ENCODE measurements around the gene MAVS.
"Not testable (repeated sequence)": the region's sequence is repeated elsewhere in the genome, so short reads cannot be mapped to it uniquely, and the experiment has no call there.

MAVS gene

DNA sequence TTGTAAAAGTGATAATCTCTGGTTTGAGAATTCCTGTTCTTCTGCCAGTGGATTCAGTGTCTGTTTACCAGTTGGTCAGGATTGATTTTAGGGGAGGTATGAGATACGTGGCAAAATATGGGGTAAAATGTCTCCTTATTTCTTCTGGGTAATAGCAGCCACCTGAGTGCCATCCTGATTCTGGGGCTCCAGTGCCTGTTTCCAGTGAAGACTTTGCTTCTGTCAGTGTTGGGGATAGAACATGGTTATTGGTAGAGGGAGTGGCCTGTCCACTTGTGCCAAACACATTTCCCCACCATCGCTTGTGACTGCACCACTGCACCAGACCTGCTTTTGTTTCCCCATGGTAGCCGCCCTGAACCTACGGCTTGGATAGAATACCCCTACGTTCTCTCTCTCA is 58.2 kb downstream of the MAVS start:
- DNase-seq (ENCODE audit: insufficient read length, low spot score) (no peak), FAIRE-seq (no peak)

DNA sequence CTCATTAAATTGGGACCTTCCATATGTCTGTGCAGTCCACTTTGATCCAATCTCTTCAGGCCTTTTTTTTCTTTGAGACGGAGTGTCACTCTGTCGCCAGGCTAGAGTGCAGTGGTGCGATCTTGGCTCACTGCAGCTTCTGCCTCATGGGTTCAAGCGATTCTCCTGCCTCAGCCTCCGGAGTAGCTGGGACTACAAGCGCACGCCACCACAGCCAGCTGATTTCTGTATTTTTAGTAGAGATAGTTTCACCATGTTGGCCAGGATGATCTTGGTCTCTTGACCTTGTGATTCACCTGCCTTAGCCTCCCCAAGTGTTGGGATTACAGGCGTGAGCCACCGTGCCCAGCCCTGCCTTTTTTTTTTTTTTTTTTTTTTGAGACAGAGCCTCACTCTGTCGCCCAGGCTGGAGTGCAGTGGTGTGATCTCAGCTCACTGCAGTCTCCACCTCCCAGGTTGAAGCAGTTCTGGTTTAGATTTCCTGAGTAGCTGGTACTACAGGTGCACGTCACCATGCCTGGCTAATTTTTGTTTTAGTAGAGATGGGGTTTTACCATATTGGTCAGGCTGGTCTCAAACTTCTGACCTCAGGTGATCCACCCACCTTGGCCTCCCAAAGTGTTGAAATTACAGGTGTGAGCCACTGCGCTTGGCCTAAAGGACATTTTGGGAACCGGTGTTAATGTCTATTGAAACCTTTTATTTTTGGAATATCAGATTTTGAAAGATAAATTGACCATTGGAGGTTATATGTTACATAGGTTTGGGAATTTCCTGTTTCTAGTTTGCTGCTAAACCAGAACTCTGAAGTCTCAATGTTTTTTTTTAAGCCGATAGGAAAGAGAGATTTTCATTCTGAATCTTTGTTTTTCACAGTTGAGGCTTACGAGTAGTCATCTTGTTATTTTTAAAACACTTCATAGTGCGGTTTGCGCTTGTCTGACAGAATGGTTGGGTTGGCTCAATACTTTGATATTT is 60.4 kb downstream of the MAVS start:
- FAIRE-seq; DNase-seq (ENCODE audit: insufficient read length, low spot score): not testable (repeated sequence)

DNA sequence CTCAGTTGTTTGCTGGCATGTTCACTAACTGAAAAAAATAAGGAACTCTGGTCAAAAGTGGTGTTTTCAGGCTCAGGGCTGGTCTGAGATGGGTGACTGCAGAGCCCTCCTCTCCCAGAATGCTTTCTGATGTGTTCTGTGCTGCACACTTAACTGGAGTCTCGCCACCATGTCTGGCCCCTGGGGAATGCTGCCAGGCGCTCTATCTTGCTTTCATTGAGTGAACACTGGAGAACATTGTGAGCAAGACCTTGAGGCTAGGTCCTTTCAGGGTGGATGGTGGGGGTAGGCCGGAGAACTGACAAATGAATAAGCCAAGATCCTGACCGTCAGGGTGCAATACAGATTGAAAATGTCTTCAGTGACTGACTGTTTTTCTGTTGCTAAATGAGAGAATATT is 62.0 kb downstream of the MAVS start:
- no peak for FAIRE-seq

DNA sequence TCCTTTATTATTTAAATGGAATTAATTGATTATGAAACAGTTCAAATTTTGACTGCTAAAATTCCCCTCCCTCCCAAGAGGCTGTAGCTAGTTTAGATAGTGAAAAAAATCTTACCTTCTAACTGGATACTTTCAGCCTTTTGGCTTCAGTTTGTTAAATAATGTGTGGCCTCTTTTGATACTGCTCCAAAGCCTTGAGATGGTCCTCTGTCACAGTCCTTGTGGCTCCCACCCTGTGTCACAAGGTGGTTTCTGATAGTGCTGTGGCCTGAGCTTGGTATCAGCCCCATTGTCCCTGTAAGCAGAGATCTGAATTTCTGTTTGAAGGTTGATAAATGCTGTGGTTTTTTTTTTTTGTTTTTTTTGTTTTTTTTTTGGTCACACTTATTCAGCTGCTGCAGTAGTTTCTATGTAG is 63.3 kb downstream of the MAVS start:
- FAIRE-seq (no peak), DNase-seq (ENCODE audit: insufficient read length, low spot score) (no peak)

More for the DNA sequence above, 62.0 kb downstream of the MAVS start:
- no peak for DNase-seq (ENCODE audit: insufficient read length, low spot score)

DNA sequence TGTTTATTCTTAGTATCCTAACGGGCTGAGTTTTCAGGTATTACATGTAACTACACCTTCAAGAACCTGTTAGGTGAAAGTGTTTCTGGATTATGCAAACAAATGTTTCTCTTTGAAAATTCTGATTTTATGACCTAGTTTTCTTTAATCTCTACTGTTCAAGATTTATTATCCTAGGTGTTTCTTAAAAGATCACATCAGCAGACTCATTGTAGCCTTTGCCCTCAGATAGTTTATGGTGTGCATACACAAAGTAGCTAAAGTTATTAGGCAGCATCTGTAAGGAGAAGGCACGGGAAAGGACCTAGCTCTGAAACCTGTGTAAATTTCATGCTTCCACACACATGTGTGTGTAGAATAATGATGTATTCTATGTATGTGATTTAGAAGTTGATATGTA is 64.2 kb downstream of the MAVS start:
- DNase-seq (ENCODE audit: insufficient read length, low spot score), result no peak
- FAIRE-seq, result no peak

DNA sequence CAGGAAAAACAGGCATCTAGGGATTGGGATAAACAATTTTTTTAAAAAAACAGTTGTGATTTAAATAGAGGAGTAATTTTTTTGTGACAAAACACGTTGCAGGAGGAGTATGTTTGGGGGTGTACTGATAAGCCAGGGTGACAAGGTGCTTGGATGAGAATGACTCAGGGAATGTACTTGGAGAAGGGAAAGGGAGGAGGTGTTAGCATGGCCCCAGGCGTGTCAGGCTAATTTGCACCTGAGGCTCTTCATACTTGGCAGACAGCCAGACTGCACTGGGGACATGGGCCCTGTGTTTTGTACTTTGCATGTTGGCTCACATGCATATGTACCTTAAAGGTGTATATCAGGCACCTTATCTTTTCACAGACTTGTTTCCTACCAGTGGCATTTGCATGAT is 65.3 kb downstream of the MAVS start:
- FAIRE-seq, result no peak
- no peak for DNase-seq (ENCODE audit: insufficient read length, low spot score)

DNA sequence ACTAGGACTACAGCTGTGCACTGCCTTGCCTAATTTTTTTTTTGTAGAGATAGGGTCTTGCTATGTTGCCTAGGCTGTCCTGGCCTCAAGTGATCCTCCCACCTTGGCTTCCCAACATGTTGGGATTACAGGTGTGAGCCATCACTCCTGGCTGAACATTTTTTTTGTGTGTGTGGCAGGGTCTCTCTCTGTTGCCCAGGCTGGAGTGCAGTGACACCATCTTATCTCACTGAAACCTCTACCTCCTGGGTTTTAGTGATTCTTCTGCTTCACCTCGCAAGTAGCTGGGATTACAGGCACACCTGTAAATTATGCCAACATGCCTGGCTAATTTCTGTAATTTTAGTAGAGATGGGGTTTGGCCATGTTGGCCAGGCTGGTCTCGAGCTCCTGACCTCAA is 67.8 kb downstream of the MAVS start:
- FAIRE-seq, result no peak
- no peak for DNase-seq (ENCODE audit: insufficient read length, low spot score)

DNA sequence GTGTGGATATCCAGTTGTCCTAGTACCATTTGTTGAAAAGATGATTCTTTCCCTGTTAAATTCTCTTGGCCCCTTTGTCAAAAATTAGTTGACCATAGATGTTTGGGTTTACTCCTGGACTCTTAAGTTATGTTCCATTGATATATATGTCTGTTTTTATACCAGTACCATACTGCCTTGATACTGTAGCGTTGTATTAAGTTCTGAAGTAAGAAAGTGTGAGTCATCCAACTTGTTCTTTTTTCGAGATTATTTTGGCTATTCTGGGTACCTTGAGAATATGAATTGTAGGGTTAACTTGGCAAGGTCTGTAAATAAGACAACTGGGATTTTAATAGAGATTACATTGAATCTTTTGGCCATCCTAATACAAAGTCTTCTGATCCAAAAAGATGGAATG is 69.1 kb downstream of the MAVS start:
- FAIRE-seq (no peak), DNase-seq (ENCODE audit: insufficient read length, low spot score) (no peak)

DNA sequence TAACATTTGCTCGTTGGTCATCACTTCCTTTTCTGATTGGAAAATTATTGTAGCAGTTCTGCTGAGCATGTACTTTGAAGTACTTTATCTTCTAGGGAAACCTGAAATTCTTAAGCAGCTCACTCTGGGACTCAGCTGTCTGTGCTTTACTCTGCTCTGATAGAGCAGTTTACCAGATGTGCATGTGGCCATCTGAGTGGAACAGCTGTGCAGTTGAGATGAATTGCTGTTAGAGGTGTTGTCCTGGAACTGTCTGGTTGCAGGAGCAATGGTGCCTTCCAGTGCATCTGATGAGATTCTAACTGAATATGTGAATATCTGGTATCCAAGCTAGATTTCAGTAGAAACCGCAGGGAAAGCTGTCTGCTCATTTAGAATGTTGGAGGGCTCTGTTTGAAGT is 69.7 kb downstream of the MAVS start:
- FAIRE-seq (no peak), DNase-seq (ENCODE audit: insufficient read length, low spot score) (no peak)

DNA sequence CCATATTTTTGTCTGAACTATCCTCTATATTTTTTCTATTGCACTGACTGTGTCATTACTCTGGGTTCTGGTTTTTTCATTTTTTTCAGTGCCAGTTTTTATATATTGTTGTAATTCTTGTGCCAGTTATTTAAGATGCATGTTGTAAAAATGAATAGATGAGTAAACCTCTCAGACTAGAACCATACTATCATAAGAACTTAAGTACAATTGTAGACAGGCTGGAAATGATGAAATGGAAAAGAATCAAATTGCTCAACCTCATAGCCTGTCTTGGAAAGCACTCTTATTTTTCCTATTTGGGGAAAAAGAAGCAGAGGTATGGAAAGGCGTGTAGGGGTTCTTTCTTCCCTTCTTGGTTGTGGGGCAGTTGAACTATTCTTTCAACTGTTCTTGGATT is 72.7 kb downstream of the MAVS start:
- no peak for FAIRE-seq
- no peak for DNase-seq (ENCODE audit: insufficient read length, low spot score)

DNA sequence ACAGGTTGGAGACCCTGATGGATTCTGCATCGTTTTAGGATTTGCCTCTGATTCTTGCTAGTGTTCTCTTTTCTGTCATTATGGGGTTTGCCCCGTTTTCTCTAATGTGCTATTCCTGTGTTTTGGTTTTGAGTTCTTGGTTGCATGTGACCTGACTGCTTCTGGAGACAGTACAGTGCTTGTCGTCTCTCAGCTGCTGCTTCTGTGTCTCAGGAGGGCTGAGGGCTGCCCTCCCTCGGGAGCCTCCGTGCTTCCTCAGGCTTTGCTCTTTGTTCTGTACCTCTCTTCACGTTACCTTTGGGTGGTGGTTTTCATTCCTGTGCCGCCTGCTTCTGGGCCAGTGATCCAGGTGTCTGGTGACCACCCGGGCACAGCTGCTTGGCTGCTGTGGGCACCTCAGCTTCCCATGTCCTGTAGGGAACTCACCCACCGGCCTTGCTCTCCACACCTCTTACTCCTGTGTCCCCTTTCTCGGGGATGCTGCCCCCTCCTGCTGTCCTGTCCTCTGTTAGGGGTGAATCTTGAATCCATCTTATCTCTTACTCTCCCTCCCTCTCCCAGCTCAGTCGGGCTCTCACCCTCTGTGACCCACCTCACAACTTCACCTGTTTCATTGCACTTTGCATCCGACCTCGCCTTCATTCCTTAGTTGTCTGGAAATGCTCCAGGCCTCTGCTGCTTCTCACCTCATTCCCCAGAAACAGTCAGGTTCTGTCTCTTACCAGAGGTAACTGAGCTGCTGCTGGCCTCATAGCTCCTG is 75.8 kb downstream of the MAVS start:
- FAIRE-seq (no peak), DNase-seq (ENCODE audit: insufficient read length, low spot score) (no peak)

DNA sequence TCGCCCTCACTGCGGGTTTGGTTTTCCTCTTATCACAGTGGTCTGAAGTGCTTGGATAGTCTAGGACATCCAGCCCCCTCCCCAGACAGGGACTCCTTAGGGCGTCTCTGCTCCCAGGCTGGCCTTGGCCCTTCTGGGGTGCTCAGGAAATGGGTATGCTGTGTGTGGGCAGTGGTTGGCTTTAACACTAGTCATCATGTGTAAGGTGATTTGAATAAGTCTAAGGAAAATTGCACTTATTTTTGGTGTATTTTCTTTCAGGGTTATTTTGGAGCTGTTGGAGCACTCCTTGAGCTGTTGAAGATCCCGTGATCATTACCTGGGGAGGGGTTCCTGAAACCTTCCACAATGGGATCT is 76.3 kb downstream of the MAVS start:
- DNase-seq (ENCODE audit: insufficient read length, low spot score) (no peak), FAIRE-seq (no peak)

DNA sequence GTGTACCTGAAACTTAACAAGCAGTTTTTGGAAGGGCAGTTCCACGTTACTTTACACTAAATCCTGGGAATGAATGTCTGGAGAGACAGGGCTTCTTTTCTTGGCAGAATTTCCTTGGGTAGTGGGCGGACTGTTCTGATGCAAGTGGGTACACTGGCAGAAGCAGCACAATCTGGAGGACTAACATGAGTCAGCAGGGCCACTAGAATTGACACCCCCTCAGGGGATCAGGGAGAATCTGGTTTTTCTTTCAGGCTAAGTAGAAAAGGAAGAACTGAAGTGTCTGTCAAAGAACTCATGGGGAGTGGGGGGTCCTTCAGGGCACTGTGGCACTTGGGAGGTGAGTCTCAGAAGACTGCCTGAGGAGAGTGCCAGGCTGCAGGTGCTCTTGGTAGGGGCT is 77.2 kb downstream of the MAVS start:
- DNase-seq (ENCODE audit: insufficient read length, low spot score), result no peak
- no peak for FAIRE-seq

DNA sequence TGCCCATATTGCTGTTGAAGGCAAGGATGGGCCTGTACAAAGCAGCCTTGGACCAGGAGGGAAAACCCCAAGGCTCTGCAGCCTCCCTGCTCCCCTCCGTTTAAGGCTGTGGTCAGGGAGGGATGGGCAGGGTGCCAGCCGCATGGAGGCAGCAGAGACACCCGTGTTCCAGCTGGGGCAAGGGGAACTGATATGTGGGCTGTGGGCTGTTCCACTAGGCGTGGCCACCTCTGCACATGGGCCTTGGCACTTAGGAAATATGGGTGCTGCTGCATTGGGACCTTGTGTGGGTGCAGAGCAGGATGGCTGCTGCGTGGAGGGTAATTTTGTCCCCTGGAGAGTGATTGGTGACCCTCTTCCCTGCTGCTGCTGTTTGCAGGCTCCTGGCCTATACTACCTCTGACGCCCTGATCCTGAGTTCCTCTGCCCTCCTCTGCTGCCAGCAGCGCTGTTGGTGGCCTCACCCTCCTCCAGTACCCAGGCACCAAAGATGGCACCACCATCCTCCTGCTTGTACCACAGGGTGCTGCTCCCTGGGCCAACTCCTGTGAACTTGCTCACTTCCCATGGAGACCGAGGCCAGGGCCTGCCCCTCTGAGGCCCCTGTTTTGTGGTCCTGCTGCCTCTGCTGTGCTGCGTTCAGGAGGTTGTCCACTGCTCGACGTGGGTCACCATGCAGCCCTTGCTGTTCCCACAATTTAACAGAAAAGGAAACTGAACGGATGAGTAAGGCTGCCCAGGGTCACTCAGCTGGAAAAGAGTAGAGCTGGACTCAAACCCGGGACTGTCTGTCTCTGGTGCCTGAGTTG is 77.9 kb downstream of the MAVS start:
- no peak for DNase-seq (ENCODE audit: insufficient read length, low spot score)
- peak; percentile 54 for FAIRE-seq

DNA sequence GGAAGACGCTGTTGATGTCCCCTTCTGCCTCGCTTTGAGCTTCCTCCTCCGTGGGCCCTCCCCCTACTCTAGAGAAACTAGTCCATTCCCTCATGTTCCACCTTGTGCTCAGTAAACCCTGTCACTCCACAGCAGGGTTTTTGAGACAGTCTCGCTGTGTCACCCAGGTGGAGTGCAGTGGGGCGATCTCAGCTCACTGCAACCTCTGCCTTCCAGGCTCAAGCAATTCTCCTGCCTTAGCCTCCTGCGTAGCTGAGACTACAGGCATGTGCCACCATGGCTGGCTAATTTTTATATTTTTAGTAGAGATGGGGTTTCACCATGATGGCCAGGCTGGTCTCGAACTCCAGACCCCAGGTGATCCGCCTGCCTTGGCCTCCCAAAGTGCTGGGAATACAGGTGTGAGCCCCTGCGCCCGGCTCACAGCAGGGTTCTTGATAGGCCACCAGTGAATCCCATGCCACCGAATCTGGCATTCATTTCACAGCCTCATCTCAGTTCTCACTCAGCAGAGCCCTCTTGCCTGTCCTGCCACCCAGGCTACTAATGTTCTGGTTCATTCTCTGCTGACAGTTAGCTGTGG is 78.6 kb downstream of the MAVS start:
- DNase-seq (ENCODE audit: insufficient read length, low spot score) (no peak), FAIRE-seq (no peak)
